Osteocyte (in vitro differentiated cells): ENCODE data around the gene JAKMIP1. TPM values are rescaled to one million over a fixed set of nuclear protein-coding genes. Genes with fewer than 3 reads are reported as not detected.

Source experiments
- DNase-seq: peaks from one replicate; pipeline ENCODE4 v3.0.0; 2021; ENCODE audit warnings: mixed read lengths; ENCODE audit not compliant: unreplicated experiment; ENCODE audit errors: extremely low spot score
- H3K27ac Mint-ChIP-seq: one replicate; pipeline ENCODE4 v1.8.0; 2021; ENCODE audit warnings: mild to moderate bottlenecking, mixed read lengths; ENCODE audit not compliant: unreplicated experiment
- H3K27me3 Mint-ChIP-seq: one replicate; pipeline ENCODE4 v1.8.0; 2021; ENCODE audit warnings: mixed read lengths; ENCODE audit not compliant: unreplicated experiment
- H3K36me3 Mint-ChIP-seq: one replicate; pipeline ENCODE4 v1.8.0; 2021; ENCODE audit warnings: mixed read lengths; ENCODE audit not compliant: unreplicated experiment
- H3K4me1 Mint-ChIP-seq: one replicate; pipeline ENCODE4 v1.8.0; 2021; ENCODE audit warnings: mixed read lengths; ENCODE audit not compliant: unreplicated experiment
- H3K4me3 Mint-ChIP-seq: one replicate; pipeline ENCODE4 v1.8.0; 2021; ENCODE audit warnings: mild to moderate bottlenecking, moderate library complexity, mixed read lengths; ENCODE audit not compliant: unreplicated experiment
- H3K9me3 Mint-ChIP-seq: one replicate; pipeline ENCODE4 v1.8.0; 2021; ENCODE audit warnings: mixed read lengths; ENCODE audit not compliant: unreplicated experiment
- CTCF ChIP-seq: fragments of 200-600 bp; sonication (generic); IDR thresholded peaks from 2 replicates; pipeline ENCODE4 v1.5.0; 2021; ENCODE audit warnings: antibody characterized with exemption, mild to moderate bottlenecking, moderate library complexity
- total RNA-seq: library from RNA; stranded (reverse); gene quantifications from 2 replicates; pipeline ENCODE4 v1.2.1, GENCODE V29; 2021

JAKMIP1 gene
- total RNA-seq, 1 donor from 2014 or later, result not detected

GRCh38 chr4:6169239-6169638 is 31.1 kb downstream of the JAKMIP1 start:
- Mint-ChIP-seq H3K27me3 (no peaks in the 10 kb centered on the region), H3K27ac (no peak overlapping the region), H3K36me3 (no peaks in the 10 kb centered on the region), H3K4me1 (no peaks in the 10 kb centered on the region), H3K4me3 (no peak overlapping the region), H3K9me3 (peaks cover 5% of the 10 kb centered on the region)
- no peak for DNase-seq
- TF ChIP-seq CTCF, result no peak

GRCh38 chr4:6165766-6166165 is 34.6 kb downstream of the JAKMIP1 start:
- no peaks in the 10 kb centered on the region for H3K4me1 Mint-ChIP-seq
- peaks cover 23% of the 10 kb centered on the region for H3K9me3 Mint-ChIP-seq
- TF ChIP-seq CTCF, result no peak
- DNase-seq, result no peak
- no peak overlapping the region for H3K27ac Mint-ChIP-seq
- H3K36me3 Mint-ChIP-seq, result no peaks in the 10 kb centered on the region
- no peak overlapping the region for H3K4me3 Mint-ChIP-seq
- H3K27me3 Mint-ChIP-seq, result no peaks in the 10 kb centered on the region

DNA sequence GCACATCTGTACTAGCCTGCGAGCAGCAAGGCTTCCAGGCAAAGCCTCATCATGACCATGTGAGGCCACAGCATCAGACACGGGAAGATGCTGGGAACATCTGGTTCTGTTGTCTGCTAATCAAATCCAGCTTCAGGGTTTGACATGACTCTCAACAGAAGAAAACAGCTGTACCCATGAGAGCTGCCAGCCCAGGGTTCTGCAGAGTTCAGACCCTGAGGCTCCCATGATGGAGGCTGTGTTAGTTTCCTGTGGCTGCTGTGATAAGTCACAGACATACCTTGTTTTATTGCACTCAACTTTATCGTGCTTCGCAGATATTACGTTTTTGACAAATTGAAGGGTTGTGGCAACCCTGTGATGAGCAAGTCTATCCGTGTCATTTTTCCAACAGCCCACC is 37.5 kb downstream of the JAKMIP1 start:
- H3K4me1 Mint-ChIP-seq, result no peaks in the 10 kb centered on the region
- H3K9me3 Mint-ChIP-seq, result peaks cover 23% of the 10 kb centered on the region

DNA sequence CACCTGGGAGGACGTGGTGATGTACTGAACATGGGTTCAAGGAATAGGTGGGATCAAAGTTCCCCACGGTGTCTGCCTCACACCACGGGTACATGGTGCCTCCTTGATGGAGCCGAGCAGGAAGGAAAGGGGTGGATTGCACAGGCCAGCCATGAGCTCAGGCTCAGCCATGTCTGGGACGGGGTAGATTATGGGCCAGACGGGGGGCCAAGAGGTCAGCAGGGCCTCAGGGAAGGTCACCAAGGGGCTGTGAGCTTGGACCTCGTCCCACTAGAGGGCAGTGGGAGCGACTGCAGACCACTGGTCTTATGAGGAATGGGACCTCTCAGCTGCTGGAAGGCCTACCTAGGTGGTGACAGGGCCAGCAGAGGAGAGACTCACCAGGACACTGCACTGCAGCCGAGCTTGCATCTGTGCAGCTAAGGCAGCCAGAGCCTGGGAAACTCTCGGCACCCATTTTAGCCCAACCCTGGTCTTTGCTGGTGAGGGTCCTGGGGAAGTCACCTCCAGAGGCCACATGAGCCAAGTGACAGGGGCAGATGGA is 38.4 kb downstream of the JAKMIP1 start:
- Mint-ChIP-seq H3K27ac (no peak overlapping the region), H3K27me3 (peaks cover 5% of the 10 kb centered on the region), H3K4me3 (no peak overlapping the region), H3K36me3 (no peaks in the 10 kb centered on the region), H3K9me3 (peaks cover 23% of the 10 kb centered on the region), H3K4me1 (no peaks in the 10 kb centered on the region)
- DNase-seq, result no peak
- no peak for TF ChIP-seq CTCF

More for the DNA sequence above, 37.5 kb downstream of the JAKMIP1 start:
- Mint-ChIP-seq H3K27ac (no peak overlapping the region), H3K27me3 (peaks cover 5% of the 10 kb centered on the region), H3K4me3 (no peak overlapping the region), H3K36me3 (no peaks in the 10 kb centered on the region)
- no peak for TF ChIP-seq CTCF
- DNase-seq, result no peak

- Mint-ChIP-seq H3K4me3 (no peak overlapping the region), H3K36me3 (no peaks in the 10 kb centered on the region), H3K27ac (no peak overlapping the region), H3K4me1 (no peaks in the 10 kb centered on the region), H3K9me3 (peaks cover 23% of the 10 kb centered on the region), H3K27me3 (peaks cover 5% of the 10 kb centered on the region)
- no peak for TF ChIP-seq CTCF
- no peak for DNase-seq
These were observed 39.8 kb downstream of the JAKMIP1 start for GRCh38 chr4:6160536-6160935.
